ENCODE results near the gene CTNND2.

- TF ChIP-seq ZNF592 (IDR thresholded peaks at IDR 0.05) (no peak), EZH2 (IDR thresholded peaks at IDR 0.05; ENCODE audit: borderline replicate concordance, control insufficient read depth, low read depth, low read length) (no peak)
Measured at GRCh38 chr5:11449966-11450365, 454.3 kb downstream of the CTNND2 start.

All from GM12878 (cell line).